Calu3 (cell line): ENCODE measurements around the gene CAPN9. TPM values are rescaled to one million over a fixed set of nuclear protein-coding genes. Genes with fewer than 3 reads are reported as not detected.
"Not testable (repeated sequence)": the region's sequence is repeated elsewhere in the genome, so short reads cannot be mapped to it uniquely, and the experiment has no call there.

ENCODE experiments used
- BruUV-seq: library from RNA; stranded (reverse); fragments of 400-500 nt; replicated peaks from 2 replicates; lab custom pipeline; 2021; lab: Mats Ljungman, UMichigan
- CTCF ChIA-PET: fragments of 300-600 bp; sonication (Branson Sonifier 250); formaldehyde crosslinking; loops from one replicate; lab custom pipeline; 2022; ENCODE audit warnings: antibody characterized with exemption; lab: Charles Lee
- DNase-seq: peaks from one replicate; pipeline ENCODE4 v3.0.0; 2022
- H3K27ac Mint-ChIP-seq: one replicate; pipeline ENCODE4 v1.8.0; 2022; ENCODE audit warnings: mixed read lengths; ENCODE audit not compliant: unreplicated experiment
- H3K27me3 Mint-ChIP-seq: one replicate; pipeline ENCODE4 v1.8.0; 2022; ENCODE audit warnings: mixed read lengths; ENCODE audit not compliant: unreplicated experiment
- H3K36me3 Mint-ChIP-seq: one replicate; pipeline ENCODE4 v1.8.0; 2022; ENCODE audit warnings: mild to moderate bottlenecking, moderate library complexity, mixed read lengths; ENCODE audit not compliant: insufficient read depth, unreplicated experiment
- H3K4me1 Mint-ChIP-seq: one replicate; pipeline ENCODE4 v1.8.0; 2022; ENCODE audit warnings: mild to moderate bottlenecking, low read depth, mixed read lengths; ENCODE audit not compliant: unreplicated experiment
- H3K4me3 Mint-ChIP-seq: one replicate; pipeline ENCODE4 v1.8.0; 2022; ENCODE audit warnings: mild to moderate bottlenecking, low read depth, moderate library complexity, mixed read lengths; ENCODE audit not compliant: unreplicated experiment
- H3K9me3 Mint-ChIP-seq: one replicate; pipeline ENCODE4 v1.8.0; 2022; ENCODE audit warnings: low read depth, mixed read lengths; ENCODE audit not compliant: unreplicated experiment
- CTCF ChIP-seq: fragments of 200-600 bp; IDR thresholded peaks from one replicate; pipeline ENCODE4 v1.8.0; 2022; ENCODE audit warnings: antibody characterized with exemption; ENCODE audit not compliant: unreplicated experiment
- intact Hi-C: fragments of 100-400 bp; cut with micrococcal nuclease; formaldehyde crosslinking; loops from one replicate; pipeline ENCODE4 v1.10.0; 2022; ENCODE audit not compliant: unreplicated experiment
- total RNA-seq: library from RNA; stranded (reverse); gene quantifications from 2 replicates; pipeline ENCODE4 v1.2.3, GENCODE V29; 2022

CAPN9 gene
- total RNA-seq, 1 experiment from 2014 or later = not detected

- peaks cover 18% of the 10 kb centered on the region for H3K36me3 Mint-ChIP-seq
- H3K4me1 Mint-ChIP-seq = peaks cover 16% of the 10 kb centered on the region
Observed at GRCh38 chr1:230844561-230844960, 97.4 kb downstream of the CAPN9 start.

GRCh38 chr1:230845184-230845583 is 98.0 kb downstream of the CAPN9 start:
- BruUV-seq, H3K27me3 Mint-ChIP-seq, H3K27ac Mint-ChIP-seq, CTCF ChIA-PET, H3K9me3 Mint-ChIP-seq, DNase-seq, H3K4me3 Mint-ChIP-seq, intact Hi-C loops: not testable (repeated sequence)
- peaks cover 23% of the 10 kb centered on the region for H3K4me1 Mint-ChIP-seq
- peaks cover 21% of the 10 kb centered on the region for H3K36me3 Mint-ChIP-seq

More at GRCh38 chr1:230844561-230844960, 97.4 kb downstream of the CAPN9 start:
- no peak for TF ChIP-seq CTCF
- intact Hi-C loops = no loop called here
- no peak for DNase-seq
- BruUV-seq = no TSS peak
- Mint-ChIP-seq H3K27ac (peak overlapping the region; percentile 3), H3K4me3 (no peak overlapping the region), H3K27me3 (no peaks in the 10 kb centered on the region), H3K9me3 (no peaks in the 10 kb centered on the region)
- CTCF ChIA-PET = no interaction called here

- intact Hi-C loops = no loop called here
- DNase-seq = no peak
- CTCF ChIA-PET = interaction anchor here (1.2 to 1.3 kb wide), 2 partner anchors 9 to 10 kb away, joined by 3 read pairs; no protein-coding TSS in a partner anchor
- H3K9me3 Mint-ChIP-seq = no peaks in the 10 kb centered on the region
- TF ChIP-seq CTCF = no peak
- H3K4me3 Mint-ChIP-seq = no peak overlapping the region
- H3K4me1 Mint-ChIP-seq = peaks cover 28% of the 10 kb centered on the region
- BruUV-seq = no TSS peak
- no peak overlapping the region for H3K27ac Mint-ChIP-seq
- H3K27me3 Mint-ChIP-seq = no peaks in the 10 kb centered on the region
- peaks cover 24% of the 10 kb centered on the region for H3K36me3 Mint-ChIP-seq
Observed at GRCh38 chr1:230848235-230848634, 101.0 kb downstream of the CAPN9 start.

GRCh38 chr1:230849451-230850224 is 102.5 kb downstream of the CAPN9 start:
- CTCF ChIA-PET = no interaction called here
- Mint-ChIP-seq H3K36me3 (peaks cover 20% of the 10 kb centered on the region), H3K27ac (peak overlapping the region; percentile 17), H3K4me1 (peaks cover 35% of the 10 kb centered on the region), H3K27me3 (no peaks in the 10 kb centered on the region), H3K4me3 (no peak overlapping the region), H3K9me3 (no peaks in the 10 kb centered on the region)
- BruUV-seq = no TSS peak
- TF ChIP-seq CTCF = no peak
- DNase-seq = no peak
- intact Hi-C loops = no loop called here

- no TSS peak for BruUV-seq
- intact Hi-C loops = no loop called here
- Mint-ChIP-seq H3K4me1 (peaks cover 44% of the 10 kb centered on the region), H3K4me3 (no peak overlapping the region), H3K27ac (peak overlapping the region; percentile 17), H3K9me3 (no peaks in the 10 kb centered on the region), H3K36me3 (peaks cover 22% of the 10 kb centered on the region), H3K27me3 (no peaks in the 10 kb centered on the region)
- no peak for TF ChIP-seq CTCF
- no peak for DNase-seq
- CTCF ChIA-PET = no interaction called here
Observed at GRCh38 chr1:230850547-230850946, 103.4 kb downstream of the CAPN9 start.
